Measurements from ENCODE around the gene SFMBT2.

- TF ChIP-seq, protein P1, sequence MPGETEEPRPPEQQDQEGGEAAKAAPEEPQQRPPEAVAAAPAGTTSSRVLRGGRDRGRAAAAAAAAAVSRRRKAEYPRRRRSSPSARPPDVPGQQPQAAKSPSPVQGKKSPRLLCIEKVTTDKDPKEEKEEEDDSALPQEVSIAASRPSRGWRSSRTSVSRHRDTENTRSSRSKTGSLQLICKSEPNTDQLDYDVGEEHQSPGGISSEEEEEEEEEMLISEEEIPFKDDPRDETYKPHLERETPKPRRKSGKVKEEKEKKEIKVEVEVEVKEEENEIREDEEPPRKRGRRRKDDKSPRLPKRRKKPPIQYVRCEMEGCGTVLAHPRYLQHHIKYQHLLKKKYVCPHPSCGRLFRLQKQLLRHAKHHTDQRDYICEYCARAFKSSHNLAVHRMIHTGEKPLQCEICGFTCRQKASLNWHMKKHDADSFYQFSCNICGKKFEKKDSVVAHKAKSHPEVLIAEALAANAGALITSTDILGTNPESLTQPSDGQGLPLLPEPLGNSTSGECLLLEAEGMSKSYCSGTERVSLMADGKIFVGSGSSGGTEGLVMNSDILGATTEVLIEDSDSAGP (CRISPR knock-in tag; IDR thresholded peaks at IDR 0.05; ENCODE audit: borderline replicate concordance) = no peak
- TF ChIP-seq ZGPAT (CRISPR knock-in tag; IDR thresholded peaks at IDR 0.05) (no peak), ZSCAN22 (CRISPR knock-in tag; IDR thresholded peaks at IDR 0.05) (no peak), RFXAP (CRISPR knock-in tag; IDR thresholded peaks at IDR 0.05; ENCODE audit: borderline replicate concordance) (no peak)
These were observed 288.3 kb downstream of the SFMBT2 start for GRCh38 chr10:7122561-7122960.

Data from HepG2 (cell line).